Measurements from ENCODE around the gene ADIPOQ.

GRCh38 chr3:186806089-186807055, 36.1 kb upstream of the ADIPOQ start, which contains the start of gene RFC4:
- TF ChIP-seq CTCF (IDR thresholded peaks at IDR 0.05) (no peak), POLR2A (IDR thresholded peaks at IDR 0.05) (no peak)
